CD8-positive, alpha-beta memory T cell (primary cell): ENCODE measurements around the gene ARHGEF6. TPM values are rescaled to one million over a fixed set of nuclear protein-coding genes. Genes with fewer than 3 reads are reported as not detected.
A peak's percentile ranks its signal among the peaks of the same experiment; 100 is the strongest.

Experiments used
- CTCF ChIA-PET: fragments of 350-600 bp; sonication (Branson Sonifier 250); formaldehyde crosslinking; loops from one replicate; lab custom pipeline; 2021; ENCODE audit warnings: antibody characterized with exemption; lab: Charles Lee
- POLR2A ChIA-PET: fragments of 350-600 bp; sonication (Branson Sonifier 250); formaldehyde crosslinking; loops from one replicate; lab custom pipeline; 2021; ENCODE audit warnings: antibody characterized with exemption; lab: Charles Lee
- DNase-seq, 5 donors: peaks; one replicate each; pipeline versions ENCODE4 v3.0.0 to v3.0.0-alpha.2; 2020 to 2022; ENCODE audit warnings: mixed read lengths in 1 of 5
- H3K27ac ChIP-seq: one replicate; pipeline ENCODE4 v1.7.0; 2013; ENCODE audit warnings: low read depth, mild to moderate bottlenecking, low read length, moderate library complexity
- H3K27me3 ChIP-seq: 2 replicates; pipeline ENCODE4 v1.7.0; 2013; ENCODE audit warnings: low read length, mild to moderate bottlenecking; ENCODE audit not compliant: insufficient read depth, poor library complexity, severe bottlenecking
- H3K36me3 ChIP-seq: 2 replicates; pipeline ENCODE4 v1.7.0; 2013; ENCODE audit warnings: mild to moderate bottlenecking, low read length, moderate library complexity; ENCODE audit not compliant: insufficient read depth
- H3K4me1 ChIP-seq: 2 replicates; pipeline ENCODE4 v1.7.0; 2013; ENCODE audit warnings: mild to moderate bottlenecking, low read length, moderate library complexity; ENCODE audit not compliant: insufficient read depth
- H3K4me3 ChIP-seq: 2 replicates; pipeline ENCODE4 v1.7.0; 2013; ENCODE audit warnings: mild to moderate bottlenecking, low read length
- H3K9me3 ChIP-seq: 2 replicates; pipeline ENCODE4 v1.7.0; 2013; ENCODE audit warnings: mild to moderate bottlenecking, low read length
- H3K27ac Mint-ChIP-seq, 8 donors: one replicate each; pipeline ENCODE4 v1.8.0; 2020 to 2021; ENCODE audit warnings: mixed read lengths in 8 of 8, mild to moderate bottlenecking in 6 of 8, inconsistent platforms in 3 of 8, moderate library complexity in 3 of 8
- H3K27me3 Mint-ChIP-seq, 2 donors: one replicate each; pipeline ENCODE4 v1.8.0; 2020 to 2021; ENCODE audit warnings: mixed read lengths in 2 of 2, mild to moderate bottlenecking in 1 of 2, moderate library complexity in 1 of 2
- H3K36me3 Mint-ChIP-seq, 3 donors: one replicate each; pipeline ENCODE4 v1.8.0; 2020 to 2021; ENCODE audit warnings: mixed read lengths in 3 of 3, inconsistent platforms in 1 of 3, mild to moderate bottlenecking in 1 of 3
- H3K4me1 Mint-ChIP-seq, 3 donors: one replicate each; pipeline ENCODE4 v1.8.0; 2020 to 2021; ENCODE audit warnings: mixed read lengths in 3 of 3, inconsistent platforms in 1 of 3, mild to moderate bottlenecking in 1 of 3
- H3K4me3 Mint-ChIP-seq, 7 donors: one replicate each; pipeline ENCODE4 v1.8.0; 2020 to 2021; ENCODE audit warnings: mixed read lengths in 7 of 7, mild to moderate bottlenecking in 6 of 7, moderate library complexity in 4 of 7, inconsistent platforms in 2 of 7
- H3K9me3 Mint-ChIP-seq, 5 donors: one replicate each; pipeline ENCODE4 v1.8.0; 2020 to 2022; ENCODE audit warnings: mixed read lengths in 5 of 5, mild to moderate bottlenecking in 3 of 5, moderate library complexity in 2 of 5, inconsistent platforms in 1 of 5
- polyA plus RNA-seq: library from polyadenylated mRNA; unstranded; fragments of 300-500 nt; fragmentation: Illumina TruSeq; gene quantifications from one replicate; pipeline ENCODE4 v1.2.3, GENCODE V29; 2021
- total RNA-seq, 2 experiments: library from RNA; stranded (reverse); gene quantifications; one replicate each; pipeline ENCODE4 v1.2.3, GENCODE V29; 2021

Gene ARHGEF6
- total and polyA plus RNA-seq, 3 experiments from 2014 or later, result 25.6 to 60.7 (median 27.0) TPM

GRCh38 chrX:136731207-136731782, 49.4 kb downstream of the ARHGEF6 start:
- Mint-ChIP-seq H3K36me3 (peaks cover 0 to 44% (median 2%) of the 10 kb centered on the region in 3 donors), H3K4me3 (peak overlapping the region in 3 of 7 donors; percentile 6 to 50 (median 10)), H3K4me1 (peaks cover 27 to 44% (median 41%) of the 10 kb centered on the region in 3 donors), H3K27me3 (peaks cover 0 to 6% of the 10 kb centered on the region in 2 donors), H3K9me3 (no peaks in the 10 kb centered on the region), H3K27ac (peak overlapping the region in 6 of 8 donors; percentile 4 to 76 (median 50))
- no peak for DNase-seq
- Histone ChIP-seq H3K27ac (no peak overlapping the region), H3K4me3 (no peak overlapping the region), H3K27me3 (no peaks in the 10 kb centered on the region), H3K4me1 (peaks cover 21% of the 10 kb centered on the region), H3K36me3 (peaks cover 9% of the 10 kb centered on the region), H3K9me3 (no peaks in the 10 kb centered on the region)
- ChIA-PET POLR2A (no interaction called here), CTCF (no interaction called here)

DNA sequence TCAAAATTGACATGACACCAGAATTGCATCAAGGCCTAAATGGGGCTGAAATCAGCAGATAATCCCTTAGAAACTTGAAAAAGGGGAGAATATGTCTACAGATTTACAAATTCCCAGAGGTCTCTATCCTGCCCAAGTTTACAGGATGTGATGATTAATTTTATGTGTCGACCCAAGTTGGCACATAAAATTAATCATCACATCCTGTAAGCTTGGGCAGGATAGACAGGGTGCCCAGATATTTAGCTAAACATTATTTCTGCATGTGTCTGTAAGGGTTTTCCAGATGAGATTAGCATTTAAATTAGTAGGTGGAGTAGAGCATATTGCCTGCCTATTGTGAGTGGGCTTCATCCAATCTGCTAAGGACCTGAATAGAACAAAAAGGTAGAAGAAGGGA, 52.3 kb downstream of the ARHGEF6 start:
- H3K9me3 Mint-ChIP-seq, result no peaks in the 10 kb centered on the region
- no peaks in the 10 kb centered on the region for H3K27me3 ChIP-seq
- peaks cover 11% of the 10 kb centered on the region for H3K4me1 ChIP-seq
- H3K4me3 Mint-ChIP-seq, result no peak overlapping the region
- peaks cover under 1 to 33% (median 2%) of the 10 kb centered on the region in 3 donors for H3K36me3 Mint-ChIP-seq
- no peak overlapping the region for H3K27ac ChIP-seq
- CTCF ChIA-PET, result no interaction called here
- peaks cover 20 to 27% (median 24%) of the 10 kb centered on the region in 3 donors for H3K4me1 Mint-ChIP-seq
- H3K27ac Mint-ChIP-seq, result peak overlapping the region in 1 of 8 donors; percentile 77
- DNase-seq, result no peak
- POLR2A ChIA-PET, result no interaction called here
- H3K27me3 Mint-ChIP-seq, result peaks cover 0 to 3% of the 10 kb centered on the region in 2 donors
- no peaks in the 10 kb centered on the region for H3K9me3 ChIP-seq
- H3K4me3 ChIP-seq, result no peak overlapping the region
- peaks cover 5% of the 10 kb centered on the region for H3K36me3 ChIP-seq

DNA sequence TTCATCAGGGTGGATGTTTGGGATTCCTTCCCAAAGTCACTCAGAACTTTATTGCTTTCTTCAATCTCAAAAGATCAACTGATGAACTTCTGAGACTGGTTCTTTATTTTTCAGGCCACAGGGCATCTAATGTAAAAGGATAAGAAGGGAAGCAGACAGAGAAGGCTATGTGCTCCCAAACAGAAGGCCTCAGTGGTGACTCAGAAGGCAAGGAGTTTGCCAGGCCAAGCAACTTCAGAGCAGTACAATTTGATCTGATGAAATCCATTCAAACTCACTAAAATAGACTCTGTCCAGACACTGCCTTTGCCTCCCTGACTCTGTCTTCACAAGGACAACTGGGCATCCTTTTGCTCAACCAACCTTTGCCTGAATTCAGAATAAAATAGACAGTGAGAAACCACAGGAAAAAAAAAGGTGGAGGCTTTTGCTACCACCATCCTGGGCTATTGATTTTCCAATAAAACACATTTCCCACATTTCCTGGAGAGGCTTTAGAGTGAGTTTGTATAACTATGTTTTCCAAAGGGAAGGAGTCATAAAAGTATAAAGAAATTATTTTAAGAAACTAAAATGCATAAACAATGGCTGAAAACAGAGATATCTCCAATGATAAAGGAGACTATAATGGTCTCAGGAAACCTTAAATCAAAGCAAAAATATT, 55.2 kb downstream of the ARHGEF6 start:
- POLR2A ChIA-PET, result no interaction called here
- peaks cover 0 to 1% of the 10 kb centered on the region in 2 donors for H3K27me3 Mint-ChIP-seq
- H3K27ac ChIP-seq, result no peak overlapping the region

GRCh38 chrX:136718091-136718490, 62.6 kb downstream of the ARHGEF6 start:
- Histone ChIP-seq H3K36me3 (no peaks in the 10 kb centered on the region), H3K4me1 (peaks cover 24% of the 10 kb centered on the region), H3K27ac (no peak overlapping the region), H3K9me3 (no peaks in the 10 kb centered on the region), H3K27me3 (no peaks in the 10 kb centered on the region), H3K4me3 (no peak overlapping the region)
- H3K9me3 Mint-ChIP-seq, result peaks cover 0 to 3% (median 0%) of the 10 kb centered on the region in 5 donors
- H3K36me3 Mint-ChIP-seq, result peaks cover 2 to 25% (median 10%) of the 10 kb centered on the region in 3 donors
- H3K27ac Mint-ChIP-seq, result peak overlapping the region in 1 of 8 donors; percentile 55
- peaks cover 20 to 51% (median 38%) of the 10 kb centered on the region in 3 donors for H3K4me1 Mint-ChIP-seq
- CTCF ChIA-PET, result no interaction called here
- peaks cover 0 to 2% of the 10 kb centered on the region in 2 donors for H3K27me3 Mint-ChIP-seq
- DNase-seq, result no peak
- H3K4me3 Mint-ChIP-seq, result no peak overlapping the region
- POLR2A ChIA-PET, result no interaction called here

More for the DNA sequence above, 55.2 kb downstream of the ARHGEF6 start:
- Histone ChIP-seq H3K9me3 (no peaks in the 10 kb centered on the region), H3K4me3 (no peak overlapping the region), H3K4me1 (peaks cover 11% of the 10 kb centered on the region), H3K36me3 (peaks cover 3% of the 10 kb centered on the region), H3K27me3 (no peaks in the 10 kb centered on the region)
- CTCF ChIA-PET, result no interaction called here
- peaks cover 16 to 19% (median 18%) of the 10 kb centered on the region in 3 donors for H3K4me1 Mint-ChIP-seq
- no peak for DNase-seq
- H3K27ac Mint-ChIP-seq, result peak overlapping the region in 4 of 8 donors; percentile 26 to 66 (median 35)
- peaks cover 3 to 36% (median 14%) of the 10 kb centered on the region in 3 donors for H3K36me3 Mint-ChIP-seq
- peaks cover 0 to 3% (median 0%) of the 10 kb centered on the region in 5 donors for H3K9me3 Mint-ChIP-seq
- no peak overlapping the region for H3K4me3 Mint-ChIP-seq

DNA sequence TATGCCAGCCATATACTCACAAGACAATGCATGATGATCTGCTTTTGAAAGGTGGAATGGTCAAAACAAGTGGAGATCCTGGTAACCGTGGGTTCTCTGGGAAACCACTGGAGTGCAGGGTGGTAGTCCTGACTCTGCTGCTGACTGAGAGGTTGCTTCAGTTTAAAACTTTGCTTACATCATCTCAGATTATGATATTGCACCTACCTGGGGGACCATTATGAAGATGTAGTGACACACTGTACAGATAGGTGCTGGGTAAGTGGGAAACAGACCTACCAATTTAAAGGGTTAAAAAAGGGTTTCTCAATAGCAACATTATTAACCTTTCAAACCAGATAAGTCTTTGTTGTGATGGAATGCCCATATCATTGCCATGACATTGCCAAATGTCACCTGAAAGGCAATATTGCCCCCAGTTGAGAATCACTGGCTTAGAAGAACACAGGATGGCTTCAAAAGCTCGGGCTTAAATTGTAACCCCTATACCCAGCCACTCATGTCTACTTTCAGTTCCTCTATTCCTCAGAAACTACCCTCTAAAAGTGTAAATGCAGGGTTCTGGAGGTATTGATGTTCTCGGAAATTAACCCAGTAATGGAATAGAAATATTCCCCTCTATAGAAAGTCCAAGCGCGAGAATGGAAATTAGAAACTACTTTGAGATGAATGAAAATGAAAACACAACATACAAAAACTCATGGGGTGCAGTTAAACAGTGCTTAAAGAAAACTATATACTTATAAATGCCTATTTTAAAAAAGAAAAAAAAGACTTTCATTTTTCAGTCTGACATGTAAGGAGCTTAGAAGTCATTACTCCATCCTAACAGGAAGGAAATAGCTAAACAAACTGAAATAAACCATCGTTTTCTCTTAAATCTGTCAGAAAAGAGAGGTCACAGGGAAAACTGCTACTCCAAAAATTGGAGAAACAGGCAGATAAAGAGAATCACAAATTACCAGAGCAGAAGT, 65.8 kb downstream of the ARHGEF6 start:
- Histone ChIP-seq H3K4me1 (peaks cover 34% of the 10 kb centered on the region), H3K27ac (no peak overlapping the region), H3K27me3 (no peaks in the 10 kb centered on the region), H3K4me3 (no peak overlapping the region), H3K36me3 (no peaks in the 10 kb centered on the region), H3K9me3 (no peaks in the 10 kb centered on the region)
- Mint-ChIP-seq H3K4me3 (peak overlapping the region in 6 of 7 donors; percentile 11 to 76 (median 47)), H3K9me3 (no peaks in the 10 kb centered on the region), H3K27me3 (peaks cover 0 to 4% of the 10 kb centered on the region in 2 donors), H3K36me3 (peaks cover 0 to 25% (median 0%) of the 10 kb centered on the region in 3 donors), H3K27ac (peak overlapping the region; percentile 31 to 89 (median 86)), H3K4me1 (peaks cover 33 to 63% (median 51%) of the 10 kb centered on the region in 3 donors)
- ChIA-PET POLR2A (no interaction called here), CTCF (no interaction called here)
- DNase-seq, result no peak

DNA sequence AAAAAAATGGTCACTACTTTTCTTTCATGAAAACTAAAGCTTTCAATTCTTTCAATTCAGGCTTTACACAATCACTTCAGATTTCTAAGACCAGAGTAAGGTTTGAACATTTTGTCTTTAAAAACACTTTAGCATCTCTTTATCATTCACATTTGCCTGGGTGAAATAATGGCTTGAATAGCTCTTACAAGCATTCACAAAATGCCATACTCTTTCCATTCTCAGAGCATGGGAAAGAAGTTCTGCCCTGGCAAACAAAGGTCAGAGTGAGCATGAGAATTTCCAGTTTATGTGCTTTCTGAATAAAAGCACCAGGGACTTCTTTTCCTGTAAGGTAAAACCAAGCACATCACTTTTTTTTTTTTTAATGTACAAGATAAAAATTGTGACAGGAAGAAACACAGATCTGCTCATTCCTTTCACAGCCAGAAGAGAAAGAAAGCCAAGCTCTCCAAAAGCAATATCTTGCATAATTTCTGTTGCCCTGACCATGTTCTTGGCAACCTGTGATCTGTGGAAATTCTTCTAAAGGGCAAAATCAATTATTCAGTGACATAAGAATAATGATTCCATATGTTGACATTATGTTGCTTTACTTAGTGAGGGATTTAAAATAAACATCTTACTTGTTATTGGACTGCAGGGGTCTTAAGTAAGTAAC, 68.0 kb downstream of the ARHGEF6 start:
- Mint-ChIP-seq H3K27ac (peak overlapping the region in 1 of 8 donors; percentile 78), H3K9me3 (no peaks in the 10 kb centered on the region), H3K27me3 (peaks cover 0 to 2% of the 10 kb centered on the region in 2 donors), H3K4me1 (peaks cover 34 to 62% (median 54%) of the 10 kb centered on the region in 3 donors), H3K36me3 (peaks cover 0 to 36% (median 0%) of the 10 kb centered on the region in 3 donors), H3K4me3 (no peak overlapping the region)
- POLR2A ChIA-PET, result interaction anchor here (0.7 kb wide), 1 partner anchor 55 kb away, joined by 3 read pairs; no protein-coding TSS in a partner anchor
- CTCF ChIA-PET, result interaction anchor here (0.9 kb wide), 1 partner anchor 35 kb away, joined by 3 read pairs; no protein-coding TSS in a partner anchor
- no peaks in the 10 kb centered on the region for H3K27me3 ChIP-seq
- H3K4me1 ChIP-seq, result peaks cover 34% of the 10 kb centered on the region
- H3K4me3 ChIP-seq, result no peak overlapping the region
- peaks cover 4% of the 10 kb centered on the region for H3K36me3 ChIP-seq
- H3K9me3 ChIP-seq, result no peaks in the 10 kb centered on the region
- DNase-seq, result no peak
- no peak overlapping the region for H3K27ac ChIP-seq

DNA sequence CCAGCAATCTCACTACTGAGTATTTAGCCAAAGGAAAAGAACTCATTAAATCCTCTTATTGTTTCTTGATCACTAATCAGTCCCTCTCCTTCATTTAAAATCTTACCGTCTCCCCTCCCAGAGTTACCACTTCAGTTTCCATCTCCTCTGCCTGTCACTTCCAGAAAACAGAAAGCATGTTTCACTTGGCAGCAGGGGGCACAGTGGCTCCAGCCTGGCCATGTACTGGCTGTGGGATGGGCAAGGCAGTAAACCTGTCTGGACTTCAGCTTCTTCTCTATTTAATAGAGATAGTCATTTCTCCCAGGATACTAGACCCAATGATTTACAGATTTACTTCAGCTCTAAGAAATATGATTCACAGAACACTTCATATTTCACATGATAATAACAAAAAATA, 69.6 kb downstream of the ARHGEF6 start:
- DNase-seq, result no peak
- CTCF ChIA-PET, result interaction anchor here (1.5 kb wide), 1 partner anchor 16 kb away, joined by 5 read pairs; no protein-coding TSS in a partner anchor
- POLR2A ChIA-PET, result no interaction called here

More for the DNA sequence above, 69.6 kb downstream of the ARHGEF6 start:
- peaks cover 0 to 2% of the 10 kb centered on the region in 2 donors for H3K27me3 Mint-ChIP-seq
- no peak overlapping the region for H3K27ac ChIP-seq
- no peaks in the 10 kb centered on the region for H3K27me3 ChIP-seq
- peaks cover 0 to 50% (median 0%) of the 10 kb centered on the region in 3 donors for H3K36me3 Mint-ChIP-seq
- H3K4me1 ChIP-seq, result peaks cover 27% of the 10 kb centered on the region
- no peak overlapping the region for H3K4me3 ChIP-seq
- peak overlapping the region in 7 of 8 donors; percentile 23 to 94 (median 85) for H3K27ac Mint-ChIP-seq
- peaks cover 25 to 47% (median 41%) of the 10 kb centered on the region in 3 donors for H3K4me1 Mint-ChIP-seq
- no peaks in the 10 kb centered on the region for H3K9me3 ChIP-seq
- H3K36me3 ChIP-seq, result peaks cover 15% of the 10 kb centered on the region
- H3K4me3 Mint-ChIP-seq, result no peak overlapping the region
- H3K9me3 Mint-ChIP-seq, result no peaks in the 10 kb centered on the region
